Smooth muscle cell (in vitro differentiated cells): ENCODE measurements around the gene CTNNA1. TPM values are rescaled to one million over a fixed set of nuclear protein-coding genes. Genes with fewer than 3 reads are reported as not detected.
A peak's percentile ranks its signal among the peaks of the same experiment; 100 is the strongest.

Experiments
- DNase-seq: peaks from one replicate; lab custom pipeline; 2025; ENCODE audit not compliant: unreplicated experiment; lab: John Stamatoyannopoulos, UW
- H2AFZ ChIP-seq: fragments of 200-600 bp; sonication (generic); 2 replicates; pipeline ENCODE4 v1.6.0; 2016; ENCODE audit warnings: antibody characterized with exemption, low read depth, mild to moderate bottlenecking
- H3F3A ChIP-seq: fragments of 200-600 bp; sonication (generic); 2 replicates; pipeline ENCODE4 v1.6.0; 2017; ENCODE audit warnings: antibody characterized with exemption, low read depth
- H3K27ac ChIP-seq: fragments of 200-600 bp; sonication (generic); 2 replicates; pipeline ENCODE4 v1.5.1; 2016; ENCODE audit warnings: low read depth, mild to moderate bottlenecking
- H3K27me3 ChIP-seq: fragments of 200-600 bp; sonication (generic); 2 replicates; pipeline ENCODE4 v1.6.1; 2016; ENCODE audit warnings: low read depth, mild to moderate bottlenecking
- H3K36me3 ChIP-seq: fragments of 200-600 bp; sonication (generic); 2 replicates; pipeline ENCODE4 v1.5.1; 2016; ENCODE audit warnings: low read depth
- H3K4me1 ChIP-seq: fragments of 200-600 bp; sonication (generic); 2 replicates; pipeline ENCODE4 v1.5.1; 2016; ENCODE audit warnings: low read depth
- H3K4me2 ChIP-seq: fragments of 200-600 bp; sonication (generic); 2 replicates; pipeline ENCODE4 v1.6.0; 2016; ENCODE audit warnings: mild to moderate bottlenecking
- H3K4me3 ChIP-seq: fragments of 200-600 bp; sonication (generic); 2 replicates; pipeline ENCODE4 v1.5.1; 2016; ENCODE audit warnings: mild to moderate bottlenecking
- H3K79me2 ChIP-seq: fragments of 200-600 bp; sonication (generic); 2 replicates; pipeline ENCODE4 v1.6.0; 2016; ENCODE audit warnings: low read depth, mild to moderate bottlenecking
- H3K9ac ChIP-seq: fragments of 200-600 bp; sonication (generic); 2 replicates; pipeline ENCODE4 v1.6.0; 2016; ENCODE audit warnings: low read depth
- H3K9me3 ChIP-seq: fragments of 200-600 bp; sonication (generic); replicated peaks from 2 replicates; pipeline ENCODE4 v1.5.1; 2016; ENCODE audit warnings: low read depth
- H4K20me1 ChIP-seq: fragments of 200-600 bp; sonication (generic); 2 replicates; pipeline ENCODE4 v1.6.0; 2016; ENCODE audit warnings: low read depth
- CTCF ChIP-seq: fragments of 200-600 bp; sonication (generic); IDR thresholded peaks from 2 replicates; pipeline ENCODE4 v1.5.1; 2017; ENCODE audit warnings: borderline replicate concordance, mild to moderate bottlenecking, antibody characterized with exemption; ENCODE audit not compliant: insufficient read depth, poor library complexity, severe bottlenecking
- WGBS: methylation state at CpG from one replicate; pipeline ENCODE4 v1.1.7; 2016; ENCODE audit warnings: low lambda C conversion rate; 5-methylcytosine and 5-hydroxymethylcytosine counted together
- polyA plus RNA-seq: library from polyadenylated mRNA; unstranded; fragments of >200 nt; fragmentation: Nextera tagmentation; extraction: Ambion mirVana; gene quantifications from 2 replicates; pipeline ENCODE4 v1.2.1, GENCODE V29; 2016
- total RNA-seq: library from RNA; depleted of rRNA; stranded (reverse); fragments of >200 nt; gene quantifications from 2 replicates; pipeline ENCODE4 v1.2.3, GENCODE V29; 2014

Gene CTNNA1
- total and polyA plus RNA-seq, 2 experiments from 2014 or later: 149 to 251 TPM

DNA sequence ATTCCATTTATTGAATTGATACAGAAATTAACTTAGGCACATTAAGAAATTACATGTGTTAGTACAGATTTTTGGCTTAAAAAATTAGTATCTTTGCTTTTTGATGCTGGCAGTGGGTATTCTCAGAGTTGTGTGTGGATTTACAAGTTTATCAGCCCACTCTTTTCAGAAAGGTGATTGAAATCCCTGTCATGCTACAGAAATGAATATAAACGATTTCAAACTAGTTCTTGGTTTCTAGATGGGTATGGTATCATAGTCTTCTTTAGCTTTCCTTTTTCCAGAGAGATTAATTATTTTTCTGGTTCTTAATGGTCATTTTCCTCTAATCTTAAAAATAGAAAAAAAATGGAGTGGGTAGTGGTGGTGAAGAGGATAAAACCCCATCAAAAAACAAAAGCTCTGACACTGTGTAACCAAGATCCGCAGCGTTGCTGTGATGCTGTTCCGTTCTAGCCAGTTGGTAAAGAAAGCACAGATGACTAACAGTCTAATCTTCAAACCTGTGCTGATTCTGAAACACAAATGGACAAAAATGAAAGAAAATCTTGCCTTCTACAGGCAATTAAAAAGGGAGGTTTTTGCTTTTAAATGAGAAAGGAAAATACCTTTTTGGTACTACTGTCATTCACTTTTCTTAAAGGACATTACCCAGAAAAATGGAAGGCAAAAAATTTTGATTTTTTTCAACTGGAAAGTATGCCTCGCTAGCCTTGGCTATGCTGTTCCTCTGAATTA is 116.7 kb downstream of the CTNNA1 start:
- Histone ChIP-seq H3K79me2 (peaks cover 97% of the 10 kb centered on the region), H3K9ac (peak overlapping the region; percentile 34), H3K27me3 (no peaks in the 10 kb centered on the region), H3K4me1 (peaks cover 49% of the 10 kb centered on the region), H2AFZ (no peak overlapping the region), H3K4me2 (peak overlapping the region; percentile 34), H4K20me1 (peaks cover 98% of the 10 kb centered on the region), H3F3A (peaks cover 5% of the 10 kb centered on the region), H3K4me3 (no peak overlapping the region), H3K27ac (peak overlapping the region; percentile 80), H3K36me3 (no peaks in the 10 kb centered on the region), H3K9me3 (no peaks in the 10 kb centered on the region)
- 43% methylated on average over 5 of the region's 5 CpGs for WGBS
- DNase-seq: no peak
- TF ChIP-seq CTCF: no peak

- Histone ChIP-seq H3K9ac (peak overlapping the region; percentile 34), H3F3A (peaks cover 5% of the 10 kb centered on the region), H3K9me3 (no peaks in the 10 kb centered on the region), H3K79me2 (peaks cover 97% of the 10 kb centered on the region), H3K27ac (peak overlapping the region; percentile 80), H3K4me3 (no peak overlapping the region), H3K27me3 (no peaks in the 10 kb centered on the region), H3K4me2 (peak overlapping the region; percentile 34), H2AFZ (no peak overlapping the region), H3K36me3 (no peaks in the 10 kb centered on the region), H3K4me1 (peaks cover 54% of the 10 kb centered on the region), H4K20me1 (peaks cover 98% of the 10 kb centered on the region)
- no peak for TF ChIP-seq CTCF
- 34% methylated on average over 3 of the region's 3 CpGs for WGBS
- no peak for DNase-seq
Observed at GRCh38 chr5:138870611-138871010, 117.4 kb downstream of the CTNNA1 start.

- peaks cover 94% of the 10 kb centered on the region for H3K79me2 ChIP-seq
- H3K4me1 ChIP-seq: peaks cover 55% of the 10 kb centered on the region
- no peak for TF ChIP-seq CTCF
- H3F3A ChIP-seq: no peaks in the 10 kb centered on the region
- no peak overlapping the region for H3K4me3 ChIP-seq
- H3K9ac ChIP-seq: no peak overlapping the region
- H3K4me2 ChIP-seq: no peak overlapping the region
- peaks cover 96% of the 10 kb centered on the region for H4K20me1 ChIP-seq
- no peak overlapping the region for H2AFZ ChIP-seq
- 90% methylated on average over 6 of the region's 6 CpGs for WGBS
- no peaks in the 10 kb centered on the region for H3K9me3 ChIP-seq
- DNase-seq: no peak
- H3K27me3 ChIP-seq: no peaks in the 10 kb centered on the region
- H3K27ac ChIP-seq: peak overlapping the region; percentile 78
- H3K36me3 ChIP-seq: no peaks in the 10 kb centered on the region
Observed at GRCh38 chr5:138872841-138873465, 119.7 kb downstream of the CTNNA1 start.
